ENCODE results near the gene MAML2. TPM values are rescaled to one million over a fixed set of nuclear protein-coding genes. Genes with fewer than 3 reads are reported as not detected.

MAML2 gene
- total RNA-seq, 1 donor from 2014 or later: 4.4 TPM

Other genes starting within 250 kb of the MAML2 start
- gene CCDC82, start 46.7 kb upstream of the MAML2 start, total RNA-seq: 11.2 and 13.8 TPM in 2 replicates
- 4.2 and 4.3 TPM in 2 replicates for gene JRKL, start 46.8 kb upstream of the MAML2 start, total RNA-seq

Data from dermis microvascular lymphatic vessel endothelial cell (primary cell).